ENCODE measurements around the gene CISH. TPM values are rescaled to one million over a fixed set of nuclear protein-coding genes. Genes with fewer than 3 reads are reported as not detected.

Gene CISH
- total and polyA plus RNA-seq, 4 donors, result 4.7 to 32.5 (median 24.3) TPM

DNA sequence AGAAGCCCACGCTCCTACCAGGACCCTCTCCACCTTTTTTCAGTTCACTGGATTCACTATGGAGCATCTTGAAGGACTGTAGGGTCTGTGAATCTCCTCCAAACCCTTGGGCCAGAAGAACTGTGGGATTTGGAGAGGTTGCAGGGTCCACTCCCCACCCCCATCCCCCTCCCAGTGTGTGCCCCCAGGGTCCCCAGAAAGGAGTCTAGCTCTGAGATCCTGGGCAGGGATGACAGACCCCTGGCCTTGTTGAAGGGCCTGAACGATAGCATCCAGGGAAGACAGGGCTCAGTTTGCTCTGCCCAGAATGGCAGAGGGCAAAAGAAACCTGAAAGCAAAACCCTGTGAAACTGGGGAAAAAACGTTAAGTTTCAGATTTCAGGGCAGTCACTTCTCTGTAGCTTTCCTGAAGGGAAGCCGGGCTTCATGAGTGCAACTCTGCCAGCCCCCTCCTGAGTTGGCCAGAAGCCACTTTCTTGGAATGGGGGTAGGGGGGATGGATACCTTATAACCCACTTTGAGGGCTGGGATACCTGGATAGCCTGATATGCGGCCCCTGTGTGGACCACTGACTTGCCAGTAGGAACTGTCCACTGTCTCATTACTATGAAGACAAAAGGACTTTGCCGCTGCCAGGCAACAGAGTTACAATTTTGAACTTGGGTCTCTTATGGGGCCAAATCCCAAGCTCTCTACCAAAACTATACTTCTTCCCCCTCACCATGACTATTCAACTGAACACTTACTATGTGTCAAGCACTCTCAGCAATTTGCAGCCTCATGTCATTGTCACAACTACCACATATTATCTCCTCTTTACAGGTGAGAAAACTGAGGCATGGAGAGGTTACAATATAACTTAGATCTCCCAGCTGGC, 1.6 kb upstream of the CISH start:
- no peak for TF ChIP-seq SP1 (IDR thresholded peaks at IDR 0.05)
- no peak for TF ChIP-seq HNF4G (IDR thresholded peaks at IDR 0.05)
- TF ChIP-seq FOXA1 (IDR thresholded peaks at IDR 0.05), result no peak
- DNase-seq (ENCODE audit: low spot score), result no peak
- H3K4me3 ChIP-seq (ENCODE audit: low read depth in 1 of 3, low read length in 3 of 3), result peak overlapping the region; percentile 72 to 77 (median 73)
- H3K27me3 ChIP-seq (ENCODE audit: control insufficient read depth in 4 of 4, insufficient read depth in 4 of 4, low read length in 3 of 4), result no peaks in the 10 kb centered on the region
- peak overlapping the region; percentile 85 to 86 for H3K27ac ChIP-seq (ENCODE audit: low read depth in 1 of 2, low read length in 2 of 2)
- peaks cover 0 to 3% (median 2%) of the 10 kb centered on the region in 4 donors for H3K36me3 ChIP-seq (ENCODE audit: control insufficient read depth in 4 of 4, insufficient read depth in 3 of 4, low read depth in 1 of 4, low read length in 3 of 4)
- peaks cover 7 to 71% (median 44%) of the 10 kb centered on the region in 4 donors for H3K4me1 ChIP-seq (ENCODE audit: control insufficient read depth in 4 of 4, insufficient read depth in 4 of 4, low read length in 3 of 4)
- 47% methylated on average over 6 of the region's 6 CpGs for WGBS
- peak overlapping the region; percentile 8 to 15 for H3K9ac ChIP-seq (ENCODE audit: low read depth in 1 of 2, low read length in 2 of 2)
- H3K9me3 ChIP-seq (ENCODE audit: control insufficient read depth in 4 of 4, low read length in 3 of 4), result no peaks in the 10 kb centered on the region

DNA sequence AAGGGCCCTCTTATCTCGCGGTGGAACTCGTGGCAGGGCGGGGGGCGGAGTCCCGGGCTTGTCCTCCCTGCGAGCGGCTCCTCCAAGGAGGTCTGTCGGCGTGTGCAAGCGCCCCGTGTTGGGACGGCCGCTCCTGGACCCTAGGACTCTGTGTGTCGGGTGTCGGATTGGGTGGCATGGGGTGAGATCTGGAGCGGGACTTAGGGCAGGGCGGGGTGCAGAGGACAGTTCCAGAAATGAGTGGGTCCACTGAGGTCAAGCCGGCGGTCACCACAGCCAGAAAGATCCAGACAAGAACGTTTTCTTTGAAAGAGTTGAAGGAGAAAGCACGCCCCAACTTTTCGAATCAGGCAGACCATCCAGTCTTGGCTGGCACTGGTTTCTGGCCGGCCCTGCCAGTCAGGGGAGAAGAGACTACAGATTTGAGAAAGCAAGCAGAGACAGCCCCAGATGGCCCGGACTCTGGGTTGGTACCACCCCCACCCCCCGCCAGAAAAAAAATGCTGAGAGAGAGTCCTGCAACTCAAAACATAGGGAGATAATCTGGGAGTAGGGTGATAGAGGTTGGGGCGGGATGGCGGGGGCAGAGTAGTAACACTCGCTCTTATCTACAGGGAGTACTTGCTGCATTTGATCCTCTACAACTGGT, 784 bp upstream of the CISH start:
- H3K9ac ChIP-seq (ENCODE audit: low read depth in 1 of 2, low read length in 2 of 2), result peak overlapping the region; percentile 44 to 73

DNA sequence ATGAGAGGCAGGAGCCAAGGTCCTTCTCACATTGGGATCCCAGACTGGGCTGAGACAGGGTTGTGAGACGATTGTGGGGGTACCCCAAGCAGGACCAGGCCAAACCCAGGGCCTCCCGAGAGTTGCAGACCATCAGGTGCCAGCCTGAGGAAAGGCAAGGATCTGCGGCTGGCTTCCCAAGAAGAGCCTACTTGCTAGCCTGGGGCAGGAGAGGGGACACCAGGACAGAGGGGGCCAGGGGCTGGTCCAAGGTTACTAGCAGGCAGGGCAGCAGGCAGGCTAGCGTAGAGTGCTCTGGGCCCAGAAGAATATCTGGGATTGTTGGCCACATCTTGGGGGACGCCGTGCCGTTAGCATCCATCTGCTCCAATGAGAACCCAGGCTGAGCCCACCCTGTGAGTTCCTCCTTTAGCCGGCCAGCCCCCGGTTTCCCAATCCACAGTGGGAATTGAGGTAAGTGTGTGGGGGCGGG, 546 bp downstream of the CISH start:
- Histone ChIP-seq H3K36me3 (ENCODE audit: control insufficient read depth in 4 of 4, insufficient read depth in 3 of 4, low read depth in 1 of 4, low read length in 3 of 4) (peaks cover 9 to 24% (median 15%) of the 10 kb centered on the region in 4 donors), H3K9me3 (ENCODE audit: control insufficient read depth in 4 of 4, low read length in 3 of 4) (no peaks in the 10 kb centered on the region), H3K4me3 (ENCODE audit: low read depth in 1 of 3, low read length in 3 of 3) (peak overlapping the region; percentile 73 to 91 (median 88)), H3K4me1 (ENCODE audit: control insufficient read depth in 4 of 4, insufficient read depth in 4 of 4, low read length in 3 of 4) (peaks cover 11 to 77% (median 51%) of the 10 kb centered on the region in 4 donors), H3K27ac (ENCODE audit: low read depth in 1 of 2, low read length in 2 of 2) (peak overlapping the region; percentile 85 to 86), H3K9ac (ENCODE audit: low read depth in 1 of 2, low read length in 2 of 2) (peak overlapping the region; percentile 61 to 76), H3K27me3 (ENCODE audit: control insufficient read depth in 4 of 4, insufficient read depth in 4 of 4, low read length in 3 of 4) (no peaks in the 10 kb centered on the region)
- WGBS, result 5% methylated on average over 10 of the region's 10 CpGs
- no peak for DNase-seq (ENCODE audit: low spot score)
- TF ChIP-seq, protein P1, sequence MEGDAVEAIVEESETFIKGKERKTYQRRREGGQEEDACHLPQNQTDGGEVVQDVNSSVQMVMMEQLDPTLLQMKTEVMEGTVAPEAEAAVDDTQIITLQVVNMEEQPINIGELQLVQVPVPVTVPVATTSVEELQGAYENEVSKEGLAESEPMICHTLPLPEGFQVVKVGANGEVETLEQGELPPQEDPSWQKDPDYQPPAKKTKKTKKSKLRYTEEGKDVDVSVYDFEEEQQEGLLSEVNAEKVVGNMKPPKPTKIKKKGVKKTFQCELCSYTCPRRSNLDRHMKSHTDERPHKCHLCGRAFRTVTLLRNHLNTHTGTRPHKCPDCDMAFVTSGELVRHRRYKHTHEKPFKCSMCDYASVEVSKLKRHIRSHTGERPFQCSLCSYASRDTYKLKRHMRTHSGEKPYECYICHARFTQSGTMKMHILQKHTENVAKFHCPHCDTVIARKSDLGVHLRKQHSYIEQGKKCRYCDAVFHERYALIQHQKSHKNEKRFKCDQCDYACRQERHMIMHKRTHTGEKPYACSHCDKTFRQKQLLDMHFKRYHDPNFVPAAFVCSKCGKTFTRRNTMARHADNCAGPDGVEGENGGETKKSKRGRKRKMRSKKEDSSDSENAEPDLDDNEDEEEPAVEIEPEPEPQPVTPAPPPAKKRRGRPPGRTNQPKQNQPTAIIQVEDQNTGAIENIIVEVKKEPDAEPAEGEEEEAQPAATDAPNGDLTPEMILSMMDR (IDR thresholded peaks at IDR 0.05; ENCODE audit: low read depth, low read length, missing input control), result no peak
- TF ChIP-seq, protein P2, sequence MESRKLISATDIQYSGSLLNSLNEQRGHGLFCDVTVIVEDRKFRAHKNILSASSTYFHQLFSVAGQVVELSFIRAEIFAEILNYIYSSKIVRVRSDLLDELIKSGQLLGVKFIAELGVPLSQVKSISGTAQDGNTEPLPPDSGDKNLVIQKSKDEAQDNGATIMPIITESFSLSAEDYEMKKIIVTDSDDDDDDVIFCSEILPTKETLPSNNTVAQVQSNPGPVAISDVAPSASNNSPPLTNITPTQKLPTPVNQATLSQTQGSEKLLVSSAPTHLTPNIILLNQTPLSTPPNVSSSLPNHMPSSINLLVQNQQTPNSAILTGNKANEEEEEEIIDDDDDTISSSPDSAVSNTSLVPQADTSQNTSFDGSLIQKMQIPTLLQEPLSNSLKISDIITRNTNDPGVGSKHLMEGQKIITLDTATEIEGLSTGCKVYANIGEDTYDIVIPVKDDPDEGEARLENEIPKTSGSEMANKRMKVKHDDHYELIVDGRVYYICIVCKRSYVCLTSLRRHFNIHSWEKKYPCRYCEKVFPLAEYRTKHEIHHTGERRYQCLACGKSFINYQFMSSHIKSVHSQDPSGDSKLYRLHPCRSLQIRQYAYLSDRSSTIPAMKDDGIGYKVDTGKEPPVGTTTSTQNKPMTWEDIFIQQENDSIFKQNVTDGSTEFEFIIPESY (IDR thresholded peaks at IDR 0.05), result no peak
- TF ChIP-seq RXRA (IDR thresholded peaks at IDR 0.05) (no peak), JUND (IDR thresholded peaks at IDR 0.05) (no peak), EGR1 (IDR thresholded peaks at IDR 0.05; ENCODE audit: low read depth in 2 of 2) (no peak), FOXA1 (IDR thresholded peaks at IDR 0.05) (no peak), FOXA2 (IDR thresholded peaks at IDR 0.05) (no peak), SP1 (IDR thresholded peaks at IDR 0.05) (no peak)
- TF ChIP-seq, protein P3, sequence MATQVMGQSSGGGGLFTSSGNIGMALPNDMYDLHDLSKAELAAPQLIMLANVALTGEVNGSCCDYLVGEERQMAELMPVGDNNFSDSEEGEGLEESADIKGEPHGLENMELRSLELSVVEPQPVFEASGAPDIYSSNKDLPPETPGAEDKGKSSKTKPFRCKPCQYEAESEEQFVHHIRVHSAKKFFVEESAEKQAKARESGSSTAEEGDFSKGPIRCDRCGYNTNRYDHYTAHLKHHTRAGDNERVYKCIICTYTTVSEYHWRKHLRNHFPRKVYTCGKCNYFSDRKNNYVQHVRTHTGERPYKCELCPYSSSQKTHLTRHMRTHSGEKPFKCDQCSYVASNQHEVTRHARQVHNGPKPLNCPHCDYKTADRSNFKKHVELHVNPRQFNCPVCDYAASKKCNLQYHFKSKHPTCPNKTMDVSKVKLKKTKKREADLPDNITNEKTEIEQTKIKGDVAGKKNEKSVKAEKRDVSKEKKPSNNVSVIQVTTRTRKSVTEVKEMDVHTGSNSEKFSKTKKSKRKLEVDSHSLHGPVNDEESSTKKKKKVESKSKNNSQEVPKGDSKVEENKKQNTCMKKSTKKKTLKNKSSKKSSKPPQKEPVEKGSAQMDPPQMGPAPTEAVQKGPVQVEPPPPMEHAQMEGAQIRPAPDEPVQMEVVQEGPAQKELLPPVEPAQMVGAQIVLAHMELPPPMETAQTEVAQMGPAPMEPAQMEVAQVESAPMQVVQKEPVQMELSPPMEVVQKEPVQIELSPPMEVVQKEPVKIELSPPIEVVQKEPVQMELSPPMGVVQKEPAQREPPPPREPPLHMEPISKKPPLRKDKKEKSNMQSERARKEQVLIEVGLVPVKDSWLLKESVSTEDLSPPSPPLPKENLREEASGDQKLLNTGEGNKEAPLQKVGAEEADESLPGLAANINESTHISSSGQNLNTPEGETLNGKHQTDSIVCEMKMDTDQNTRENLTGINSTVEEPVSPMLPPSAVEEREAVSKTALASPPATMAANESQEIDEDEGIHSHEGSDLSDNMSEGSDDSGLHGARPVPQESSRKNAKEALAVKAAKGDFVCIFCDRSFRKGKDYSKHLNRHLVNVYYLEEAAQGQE (IDR thresholded peaks at IDR 0.05), result no peak

More for the DNA sequence above, 784 bp upstream of the CISH start:
- peaks cover 2 to 11% (median 8%) of the 10 kb centered on the region in 4 donors for H3K36me3 ChIP-seq (ENCODE audit: control insufficient read depth in 4 of 4, insufficient read depth in 3 of 4, low read depth in 1 of 4, low read length in 3 of 4)
- 3% methylated on average over 29 of the region's 29 CpGs for WGBS
- peak overlapping the region; percentile 72 to 77 (median 73) for H3K4me3 ChIP-seq (ENCODE audit: low read depth in 1 of 3, low read length in 3 of 3)
- peaks cover 6 to 71% (median 45%) of the 10 kb centered on the region in 4 donors for H3K4me1 ChIP-seq (ENCODE audit: control insufficient read depth in 4 of 4, insufficient read depth in 4 of 4, low read length in 3 of 4)
- peak overlapping the region; percentile 85 to 86 for H3K27ac ChIP-seq (ENCODE audit: low read depth in 1 of 2, low read length in 2 of 2)
- DNase-seq (ENCODE audit: low spot score), result peak; percentile 63
- no peaks in the 10 kb centered on the region for H3K9me3 ChIP-seq (ENCODE audit: control insufficient read depth in 4 of 4, low read length in 3 of 4)
- no peaks in the 10 kb centered on the region for H3K27me3 ChIP-seq (ENCODE audit: control insufficient read depth in 4 of 4, insufficient read depth in 4 of 4, low read length in 3 of 4)
- TF ChIP-seq GABPA (IDR thresholded peaks at IDR 0.05 in 1 of 2, conservative IDR thresholded peaks at IDR 0.05 in 1 of 2) (no peak), FOXA1 (IDR thresholded peaks at IDR 0.05) (no peak), HNF4A (conservative IDR thresholded peaks at IDR 0.05) (peak in 1 of 2 donors; percentile 39), RXRA (IDR thresholded peaks at IDR 0.05) (peak in 1 of 2 donors; percentile 38), FOXA2 (IDR thresholded peaks at IDR 0.05) (no peak), SP1 (IDR thresholded peaks at IDR 0.05) (peak; percentile 23), YY1 (IDR thresholded peaks at IDR 0.05) (no peak)
- TF ChIP-seq, protein P4, sequence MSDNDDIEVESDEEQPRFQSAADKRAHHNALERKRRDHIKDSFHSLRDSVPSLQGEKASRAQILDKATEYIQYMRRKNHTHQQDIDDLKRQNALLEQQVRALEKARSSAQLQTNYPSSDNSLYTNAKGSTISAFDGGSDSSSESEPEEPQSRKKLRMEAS (IDR thresholded peaks at IDR 0.05), result no peak
- TF ChIP-seq, protein P2 (IDR thresholded peaks at IDR 0.05), result no peak

Measured in liver (tissue), 9 donors.